Body of pancreas (tissue), 4 donors: ENCODE data around the gene RAPGEF3. TPM values are rescaled to one million over a fixed set of nuclear protein-coding genes. Genes with fewer than 3 reads are reported as not detected.

Source experiments
- ATAC-seq: fragments of 150-250 bp; one replicate; pipeline ENCODE4 v1.9.1; 2016
- DNase-seq, 4 donors: peaks; one replicate each; pipeline ENCODE4 v3.0.0-alpha.2; 2019
- H3K27ac ChIP-seq, 4 donors: fragments of 200-600 bp; sonication (generic); 1 replicate in 3 of 4; 2 replicates in 1 of 4; pipeline versions ENCODE4 v1.5.1 to v1.6.1; 2016 to 2019; ENCODE audit warnings: mild to moderate bottlenecking in 1 of 4, mixed read lengths in 1 of 4, moderate library complexity in 1 of 4
- H3K27me3 ChIP-seq, 2 donors: fragments of 200-600 bp; sonication (generic); one replicate each; pipeline ENCODE4 v1.6.0; 2016; ENCODE audit warnings: mild to moderate bottlenecking in 1 of 2
- H3K36me3 ChIP-seq, 2 donors: fragments of 200-600 bp; sonication (generic); replicated peaks in 1 of 2; 2 replicates each; pipeline ENCODE4 v1.5.1; 2016; ENCODE audit warnings: low read depth in 2 of 2; ENCODE audit not compliant: insufficient read depth in 1 of 2
- H3K4me1 ChIP-seq: fragments of 200-600 bp; sonication (generic); one replicate; pipeline ENCODE4 v1.6.0; 2016
- H3K4me3 ChIP-seq, 2 donors: fragments of 200-600 bp; sonication (generic); 1 replicate in 1 of 2; 2 replicates in 1 of 2; pipeline ENCODE4 v1.5.1; 2016 to 2019
- H3K9me3 ChIP-seq, 3 donors: fragments of 200-600 bp; sonication (generic); 1 replicate in 2 of 3; 2 replicates in 1 of 3; pipeline ENCODE4 v1.5.1; 2016
- POLR2A ChIP-seq, 3 donors: fragments of 450-650 bp; IDR thresholded peaks; one replicate each; pipeline ENCODE4 v1.6.1; 2016; ENCODE audit warnings: antibody characterized with exemption in 3 of 3, mild to moderate bottlenecking in 2 of 3
- WGBS, 2 donors: methylation state at CpG; one replicate each; pipeline ENCODE4 v1.1.5; 2017; 5-methylcytosine and 5-hydroxymethylcytosine counted together
- intact Hi-C: fragments of 100-400 bp; cut with DNase I; formaldehyde crosslinking; loops from one replicate; pipeline ENCODE4 v1.15.1; 2023
- total RNA-seq, 2 donors: library from RNA; depleted of rRNA; stranded (reverse); fragments of >200 nt; gene quantifications; one replicate each; pipeline ENCODE4 v1.1.0, GENCODE V29; 2016
- TF ChIP-seq, protein P1 (sequence below), 7 experiments: fragments of 450-650 bp in 4 of 7; fragments of 200-600 bp in 3 of 7; sonication (generic) in 3 of 7; IDR thresholded peaks; one replicate each; pipeline ENCODE4 v1.5.1; 2016 to 2019; ENCODE audit warnings: antibody characterized with exemption in 7 of 7

RAPGEF3 gene
- total RNA-seq, 2 donors from 2014 or later, result 11.9 to 23.4 TPM

DNA sequence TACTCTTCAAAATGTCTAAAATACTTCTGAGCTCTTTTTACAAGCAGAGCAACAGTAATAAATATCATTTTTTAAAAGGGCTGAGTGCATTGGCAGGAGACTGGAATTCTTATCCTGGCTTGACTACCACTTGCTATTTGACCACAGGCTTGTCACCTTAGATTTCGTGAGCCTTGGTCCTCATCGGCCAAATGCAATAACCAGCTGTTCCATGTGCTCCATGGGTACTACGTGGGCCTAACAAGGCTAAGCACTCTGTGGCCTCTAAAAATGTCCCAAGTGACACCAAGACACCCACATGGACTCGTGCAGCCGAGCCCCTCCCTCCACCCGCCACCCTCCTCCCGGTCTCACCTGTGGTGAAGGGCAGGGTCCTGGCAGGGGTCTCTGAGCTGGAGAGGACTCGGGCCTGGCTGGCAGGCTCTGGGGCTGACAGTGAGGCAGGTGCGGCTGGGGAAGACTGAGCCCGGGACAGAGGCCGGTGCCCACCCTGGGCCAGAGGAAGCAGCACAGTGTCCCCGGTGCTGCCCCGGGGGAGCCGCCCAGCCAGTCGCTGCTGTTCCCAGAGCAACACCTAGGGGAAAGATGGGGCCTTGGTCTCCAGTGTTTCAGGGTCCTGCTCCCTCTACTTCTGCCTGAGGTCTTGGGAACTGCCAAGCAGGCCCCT lies 34.5 kb upstream of the RAPGEF3 start:
- Histone ChIP-seq H3K27ac (no peak overlapping the region), H3K4me3 (no peak overlapping the region), H3K27me3 (no peaks in the 10 kb centered on the region), H3K9me3 (no peaks in the 10 kb centered on the region), H3K4me1 (no peaks in the 10 kb centered on the region), H3K36me3 (peaks cover 0 to 15% of the 10 kb centered on the region in 2 donors)
- 87 to 89% methylated on average over 7 to 15 of the region's 15 CpGs for WGBS, 2 donors
- intact Hi-C loops, result no loop called here
- DNase-seq, result no peak
- no peak for ATAC-seq
- TF ChIP-seq, protein P1, sequence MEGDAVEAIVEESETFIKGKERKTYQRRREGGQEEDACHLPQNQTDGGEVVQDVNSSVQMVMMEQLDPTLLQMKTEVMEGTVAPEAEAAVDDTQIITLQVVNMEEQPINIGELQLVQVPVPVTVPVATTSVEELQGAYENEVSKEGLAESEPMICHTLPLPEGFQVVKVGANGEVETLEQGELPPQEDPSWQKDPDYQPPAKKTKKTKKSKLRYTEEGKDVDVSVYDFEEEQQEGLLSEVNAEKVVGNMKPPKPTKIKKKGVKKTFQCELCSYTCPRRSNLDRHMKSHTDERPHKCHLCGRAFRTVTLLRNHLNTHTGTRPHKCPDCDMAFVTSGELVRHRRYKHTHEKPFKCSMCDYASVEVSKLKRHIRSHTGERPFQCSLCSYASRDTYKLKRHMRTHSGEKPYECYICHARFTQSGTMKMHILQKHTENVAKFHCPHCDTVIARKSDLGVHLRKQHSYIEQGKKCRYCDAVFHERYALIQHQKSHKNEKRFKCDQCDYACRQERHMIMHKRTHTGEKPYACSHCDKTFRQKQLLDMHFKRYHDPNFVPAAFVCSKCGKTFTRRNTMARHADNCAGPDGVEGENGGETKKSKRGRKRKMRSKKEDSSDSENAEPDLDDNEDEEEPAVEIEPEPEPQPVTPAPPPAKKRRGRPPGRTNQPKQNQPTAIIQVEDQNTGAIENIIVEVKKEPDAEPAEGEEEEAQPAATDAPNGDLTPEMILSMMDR (IDR thresholded peaks at IDR 0.05), result no peak
- TF ChIP-seq POLR2A (IDR thresholded peaks at IDR 0.05), result no peak

- Histone ChIP-seq H3K4me1 (no peaks in the 10 kb centered on the region), H3K36me3 (peaks cover 0 to 26% of the 10 kb centered on the region in 2 donors), H3K27ac (no peak overlapping the region), H3K4me3 (no peak overlapping the region), H3K9me3 (no peaks in the 10 kb centered on the region), H3K27me3 (no peaks in the 10 kb centered on the region)
- intact Hi-C loops, result no loop called here
- TF ChIP-seq POLR2A (IDR thresholded peaks at IDR 0.05), result no peak
- TF ChIP-seq, protein P1 (IDR thresholded peaks at IDR 0.05), result no peak
- DNase-seq, result no peak
- no peak for ATAC-seq
- WGBS, 2 donors, result 93 to 96% methylated on average over 4 to 14 of the region's 16 CpGs
Measured at GRCh38 chr12:47791874-47792273, 33.2 kb upstream of the RAPGEF3 start.

GRCh38 chr12:47791351-47791746 lies 32.7 kb upstream of the RAPGEF3 start:
- Histone ChIP-seq H3K4me3 (no peak overlapping the region), H3K36me3 (peaks cover 0 to 26% of the 10 kb centered on the region in 2 donors), H3K27ac (no peak overlapping the region), H3K4me1 (no peaks in the 10 kb centered on the region), H3K27me3 (no peaks in the 10 kb centered on the region), H3K9me3 (no peaks in the 10 kb centered on the region)
- intact Hi-C loops, result no loop called here
- 85 to 95% methylated on average over 8 to 14 of the region's 14 CpGs for WGBS, 2 donors
- DNase-seq (no peak), ATAC-seq (no peak)
- TF ChIP-seq POLR2A (IDR thresholded peaks at IDR 0.05), result no peak
- TF ChIP-seq, protein P1 (IDR thresholded peaks at IDR 0.05), result no peak

GRCh38 chr12:47790676-47791350 lies 32.1 kb upstream of the RAPGEF3 start:
- 85 to 89% methylated on average over 15 to 17 of the region's 20 CpGs for WGBS, 2 donors
- DNase-seq (no peak), ATAC-seq (no peak)
- Histone ChIP-seq H3K36me3 (peaks cover 0 to 26% of the 10 kb centered on the region in 2 donors), H3K27ac (no peak overlapping the region), H3K4me3 (no peak overlapping the region), H3K4me1 (no peaks in the 10 kb centered on the region), H3K27me3 (no peaks in the 10 kb centered on the region), H3K9me3 (no peaks in the 10 kb centered on the region)
- intact Hi-C loops, result no loop called here
- TF ChIP-seq, protein P1 (IDR thresholded peaks at IDR 0.05), result no peak
- no peak for TF ChIP-seq POLR2A (IDR thresholded peaks at IDR 0.05)
